Osteoblast (primary cell): ENCODE measurements around the gene AOPEP. TPM values are rescaled to one million over a fixed set of nuclear protein-coding genes. Genes with fewer than 3 reads are reported as not detected.

Experiments used
- DNase-seq: peaks from one replicate; pipeline ENCODE4 v3.0.0; 2011; ENCODE audit warnings: low spot score, mixed read lengths; ENCODE audit not compliant: insufficient read length; ENCODE audit errors: missing footprints
- H2AFZ ChIP-seq: 2 replicates; pipeline ENCODE4 v1.6.0; 2011; ENCODE audit warnings: mild to moderate bottlenecking, low read length
- H3K27ac ChIP-seq: 2 replicates; pipeline ENCODE4 v1.5.1; 2011; ENCODE audit warnings: mild to moderate bottlenecking, low read depth, low read length, moderate library complexity
- H3K27me3 ChIP-seq: 2 replicates; pipeline ENCODE4 v1.6.0; 2012; ENCODE audit warnings: mild to moderate bottlenecking, control low read depth, inconsistent platforms, low read length, moderate library complexity; ENCODE audit not compliant: insufficient read depth
- H3K36me3 ChIP-seq: 2 replicates; pipeline ENCODE4 v1.5.1; 2011; ENCODE audit warnings: mild to moderate bottlenecking, low read length, control low read depth, moderate library complexity; ENCODE audit not compliant: insufficient read depth
- H3K4me1 ChIP-seq: 2 replicates; pipeline ENCODE4 v1.5.1; 2011; ENCODE audit warnings: mild to moderate bottlenecking, low read length, control low read depth, moderate library complexity; ENCODE audit not compliant: insufficient read depth
- H3K4me2 ChIP-seq: 2 replicates; pipeline ENCODE4 v1.6.0; 2011; ENCODE audit warnings: mild to moderate bottlenecking, low read length; ENCODE audit not compliant: insufficient read depth
- H3K4me3 ChIP-seq: fragments of 200-600 bp; sonication (generic); 3 replicates; pipeline ENCODE4 v1.5.1; 2012; ENCODE audit warnings: mild to moderate bottlenecking, low read length, inconsistent platforms; ENCODE audit not compliant: insufficient read depth
- H3K79me2 ChIP-seq: 2 replicates; pipeline ENCODE4 v1.6.0; 2012; ENCODE audit warnings: mild to moderate bottlenecking, low read length, control low read depth, inconsistent platforms; ENCODE audit not compliant: insufficient read depth
- H3K9me3 ChIP-seq: 2 replicates; pipeline ENCODE4 v1.5.1; 2011; ENCODE audit warnings: low read depth, low read length, control low read depth
- H4K20me1 ChIP-seq: 2 replicates; pipeline ENCODE4 v1.6.0; 2012; ENCODE audit warnings: mild to moderate bottlenecking, low read length, control low read depth; ENCODE audit not compliant: insufficient read depth
- total RNA-seq: library from RNA; depleted of rRNA; stranded (reverse); fragments of >200 nt; gene quantifications from 2 replicates; pipeline ENCODE4 v1.2.3, GENCODE V29; 2012
- TF ChIP-seq, protein P1 (sequence below): IDR thresholded peaks from 2 replicates; pipeline ENCODE4 v1.5.1; 2011; ENCODE audit warnings: mild to moderate bottlenecking, low read depth, low read length, moderate library complexity; ENCODE audit errors: extremely low read depth

The AOPEP gene, protein sequence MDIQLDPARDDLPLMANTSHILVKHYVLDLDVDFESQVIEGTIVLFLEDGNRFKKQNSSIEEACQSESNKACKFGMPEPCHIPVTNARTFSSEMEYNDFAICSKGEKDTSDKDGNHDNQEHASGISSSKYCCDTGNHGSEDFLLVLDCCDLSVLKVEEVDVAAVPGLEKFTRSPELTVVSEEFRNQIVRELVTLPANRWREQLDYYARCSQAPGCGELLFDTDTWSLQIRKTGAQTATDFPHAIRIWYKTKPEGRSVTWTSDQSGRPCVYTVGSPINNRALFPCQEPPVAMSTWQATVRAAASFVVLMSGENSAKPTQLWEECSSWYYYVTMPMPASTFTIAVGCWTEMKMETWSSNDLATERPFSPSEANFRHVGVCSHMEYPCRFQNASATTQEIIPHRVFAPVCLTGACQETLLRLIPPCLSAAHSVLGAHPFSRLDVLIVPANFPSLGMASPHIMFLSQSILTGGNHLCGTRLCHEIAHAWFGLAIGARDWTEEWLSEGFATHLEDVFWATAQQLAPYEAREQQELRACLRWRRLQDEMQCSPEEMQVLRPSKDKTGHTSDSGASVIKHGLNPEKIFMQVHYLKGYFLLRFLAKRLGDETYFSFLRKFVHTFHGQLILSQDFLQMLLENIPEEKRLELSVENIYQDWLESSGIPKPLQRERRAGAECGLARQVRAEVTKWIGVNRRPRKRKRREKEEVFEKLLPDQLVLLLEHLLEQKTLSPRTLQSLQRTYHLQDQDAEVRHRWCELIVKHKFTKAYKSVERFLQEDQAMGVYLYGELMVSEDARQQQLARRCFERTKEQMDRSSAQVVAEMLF
- total RNA-seq = 109 and 131 TPM in 2 replicates

DNA sequence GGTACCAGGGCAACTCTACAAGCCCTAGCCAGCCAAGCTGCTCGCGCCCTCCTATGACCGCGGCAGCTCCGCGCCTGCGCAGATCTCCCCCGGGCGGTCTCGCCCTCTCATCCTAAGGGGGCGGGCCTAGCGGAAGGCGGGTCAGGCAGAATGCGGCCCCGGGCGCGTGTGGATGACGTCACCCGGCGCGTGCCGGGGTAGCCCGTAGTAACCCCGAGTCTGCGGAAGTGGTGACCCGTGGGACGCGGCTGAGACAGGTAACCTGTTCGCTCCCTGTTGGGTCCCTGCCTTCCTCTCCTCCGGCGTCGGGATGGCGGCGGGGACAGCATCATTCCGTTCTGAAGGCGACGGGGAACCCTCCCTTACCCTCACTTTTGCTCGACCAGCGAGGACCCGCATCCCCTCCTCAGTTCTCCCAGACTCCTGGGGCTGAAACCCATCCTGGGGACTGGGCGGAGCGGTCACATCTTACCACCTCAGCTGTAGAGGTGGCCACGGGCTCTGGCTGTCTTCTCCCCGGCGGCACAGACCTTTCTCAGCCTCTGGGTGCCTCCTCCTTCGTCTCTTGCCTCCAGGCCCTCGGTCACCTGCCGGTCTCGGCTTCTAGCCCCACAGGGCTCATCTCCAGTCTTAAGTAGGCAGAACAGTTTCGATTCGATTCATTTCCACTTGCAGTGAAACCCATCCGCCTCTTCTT lies at the start of gene AOPEP:
AOPEP (plus strand) TSS at position 205 of the 697 bp plus-strand sequence. CDS start 33,085 bp downstream, outside the sequence.
- Histone ChIP-seq H3K79me2 (peaks cover 33% of the 10 kb centered on the region), H3K27me3 (no peaks in the 10 kb centered on the region), H3K27ac (peak within 1 kb of the TSS; percentile 98), H4K20me1 (no peaks in the 10 kb centered on the region), H3K9me3 (no peaks in the 10 kb centered on the region), H2AFZ (peak within 1 kb of the TSS; percentile 98), H3K4me1 (peaks cover 16% of the 10 kb centered on the region), H3K4me3 (peak within 1 kb of the TSS; percentile 98), H3K4me2 (peak within 1 kb of the TSS; percentile 97), H3K36me3 (no peaks in the 10 kb centered on the region)
- peak; percentile 99 for DNase-seq
- TF ChIP-seq, protein P1, sequence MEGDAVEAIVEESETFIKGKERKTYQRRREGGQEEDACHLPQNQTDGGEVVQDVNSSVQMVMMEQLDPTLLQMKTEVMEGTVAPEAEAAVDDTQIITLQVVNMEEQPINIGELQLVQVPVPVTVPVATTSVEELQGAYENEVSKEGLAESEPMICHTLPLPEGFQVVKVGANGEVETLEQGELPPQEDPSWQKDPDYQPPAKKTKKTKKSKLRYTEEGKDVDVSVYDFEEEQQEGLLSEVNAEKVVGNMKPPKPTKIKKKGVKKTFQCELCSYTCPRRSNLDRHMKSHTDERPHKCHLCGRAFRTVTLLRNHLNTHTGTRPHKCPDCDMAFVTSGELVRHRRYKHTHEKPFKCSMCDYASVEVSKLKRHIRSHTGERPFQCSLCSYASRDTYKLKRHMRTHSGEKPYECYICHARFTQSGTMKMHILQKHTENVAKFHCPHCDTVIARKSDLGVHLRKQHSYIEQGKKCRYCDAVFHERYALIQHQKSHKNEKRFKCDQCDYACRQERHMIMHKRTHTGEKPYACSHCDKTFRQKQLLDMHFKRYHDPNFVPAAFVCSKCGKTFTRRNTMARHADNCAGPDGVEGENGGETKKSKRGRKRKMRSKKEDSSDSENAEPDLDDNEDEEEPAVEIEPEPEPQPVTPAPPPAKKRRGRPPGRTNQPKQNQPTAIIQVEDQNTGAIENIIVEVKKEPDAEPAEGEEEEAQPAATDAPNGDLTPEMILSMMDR = no peak

DNA sequence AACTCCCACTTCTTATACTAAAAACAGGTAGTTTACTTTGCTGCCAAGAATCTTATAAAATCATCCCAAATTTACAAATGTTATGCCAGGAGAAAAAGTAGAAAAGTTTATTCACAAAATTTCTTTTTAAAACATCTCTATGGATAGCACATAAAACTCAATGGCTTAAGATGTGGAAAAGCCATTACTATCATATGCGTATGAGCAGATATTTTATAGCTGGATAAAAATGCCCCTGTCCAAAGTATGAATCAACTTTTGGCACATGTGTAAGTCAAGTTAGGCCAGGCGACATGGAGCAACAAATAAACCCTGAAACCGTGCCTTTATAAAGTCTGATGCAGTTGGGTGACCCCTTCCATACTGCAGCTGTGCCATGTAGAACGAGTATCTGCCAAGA lies 48.6 kb upstream of the AOPEP start:
- DNase-seq = no peak
- H3K4me2 ChIP-seq = no peak overlapping the region
- no peaks in the 10 kb centered on the region for H3K9me3 ChIP-seq
- no peaks in the 10 kb centered on the region for H3K27me3 ChIP-seq
- H3K79me2 ChIP-seq = no peaks in the 10 kb centered on the region
- H3K27ac ChIP-seq = no peak overlapping the region
- peaks cover 38% of the 10 kb centered on the region for H3K4me1 ChIP-seq
- H4K20me1 ChIP-seq = no peaks in the 10 kb centered on the region
- H3K4me3 ChIP-seq = no peak overlapping the region
- no peak overlapping the region for H2AFZ ChIP-seq
- TF ChIP-seq, protein P1 = no peak
- no peaks in the 10 kb centered on the region for H3K36me3 ChIP-seq

DNA sequence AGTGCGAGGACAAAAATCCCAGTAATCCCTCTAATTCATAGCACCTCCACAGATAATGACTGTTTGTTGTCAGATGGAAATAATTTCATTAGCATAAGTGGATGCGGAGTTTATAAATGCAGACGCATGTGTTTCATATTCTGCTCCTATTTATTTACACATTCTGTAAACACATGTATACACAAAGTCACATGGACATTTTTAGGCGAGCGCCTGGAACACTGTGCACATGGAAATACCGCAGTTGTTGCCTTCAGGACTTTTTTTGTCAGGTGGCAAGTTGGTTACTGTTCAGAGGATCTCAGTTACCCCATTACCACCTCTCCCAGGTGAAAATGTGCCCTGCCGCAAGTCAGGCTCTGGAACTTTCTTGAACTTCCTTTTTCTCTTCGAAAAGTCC lies 46.9 kb upstream of the AOPEP start:
- H3K4me1 ChIP-seq = peaks cover 25% of the 10 kb centered on the region
- TF ChIP-seq, protein P1 = no peak
- H2AFZ ChIP-seq = no peak overlapping the region

More for the DNA sequence above, 46.9 kb upstream of the AOPEP start:
- H3K27ac ChIP-seq = no peak overlapping the region
- no peaks in the 10 kb centered on the region for H3K36me3 ChIP-seq
- H3K27me3 ChIP-seq = no peaks in the 10 kb centered on the region
- no peaks in the 10 kb centered on the region for H3K9me3 ChIP-seq
- no peak overlapping the region for H3K4me3 ChIP-seq
- no peaks in the 10 kb centered on the region for H4K20me1 ChIP-seq
- no peaks in the 10 kb centered on the region for H3K79me2 ChIP-seq
- no peak for DNase-seq
- H3K4me2 ChIP-seq = no peak overlapping the region
